Endodermal cell (in vitro differentiated cells): Measurements from ENCODE around the gene ATG9B. TPM values are rescaled to one million over a fixed set of nuclear protein-coding genes. Genes with fewer than 3 reads are reported as not detected.

Experiments
- DNase-seq: peaks from one replicate; pipeline ENCODE4 v3.0.0-alpha.2; 2017
- H3K27ac ChIP-seq: 2 replicates; pipeline ENCODE4 v1.5.1; 2013; ENCODE audit warnings: mild to moderate bottlenecking, low read depth, low read length, moderate library complexity
- H3K27me3 ChIP-seq: 2 replicates; pipeline ENCODE4 v1.6.1; 2013; ENCODE audit warnings: mild to moderate bottlenecking, low read length, moderate library complexity; ENCODE audit not compliant: insufficient read depth, control insufficient read depth, poor library complexity, severe bottlenecking
- H3K36me3 ChIP-seq: 2 replicates; pipeline ENCODE4 v1.7.0; 2013; ENCODE audit warnings: mild to moderate bottlenecking, low read length, moderate library complexity; ENCODE audit not compliant: control insufficient read depth, insufficient read depth
- H3K4me1 ChIP-seq: one replicate; pipeline ENCODE4 v1.7.0; 2013; ENCODE audit warnings: low read length; ENCODE audit not compliant: control insufficient read depth, insufficient read depth
- H3K4me3 ChIP-seq: 2 replicates; pipeline ENCODE4 v1.5.1; 2013; ENCODE audit warnings: mild to moderate bottlenecking, low read length, moderate library complexity
- H3K9ac ChIP-seq: 2 replicates; pipeline ENCODE4 v1.6.1; 2013; ENCODE audit warnings: mild to moderate bottlenecking, low read length, moderate library complexity; ENCODE audit not compliant: poor library complexity, severe bottlenecking; ENCODE audit errors: extremely low read depth
- H3K9me3 ChIP-seq: 2 replicates; pipeline ENCODE4 v1.6.1; 2013; ENCODE audit warnings: mild to moderate bottlenecking, low read length, moderate library complexity; ENCODE audit not compliant: control insufficient read depth
- H3K27ac Mint-ChIP-seq: 2 replicates; pipeline ENCODE4 v1.8.0; 2020; ENCODE audit warnings: mixed read lengths
- H3K27me3 Mint-ChIP-seq: 2 replicates; pipeline ENCODE4 v1.8.0; 2021; ENCODE audit warnings: mild to moderate bottlenecking, mixed read lengths; ENCODE audit not compliant: insufficient read depth
- H3K36me3 Mint-ChIP-seq: 2 replicates; pipeline ENCODE4 v1.8.0; 2020; ENCODE audit warnings: low read depth, mixed read lengths
- H3K4me1 Mint-ChIP-seq: 2 replicates; pipeline ENCODE4 v1.8.0; 2020; ENCODE audit warnings: mixed read lengths
- H3K4me3 Mint-ChIP-seq: 2 replicates; pipeline ENCODE4 v1.8.0; 2020; ENCODE audit warnings: mild to moderate bottlenecking, moderate library complexity, mixed read lengths
- H3K9me3 Mint-ChIP-seq: 2 replicates; pipeline ENCODE4 v1.8.0; 2020; ENCODE audit warnings: mild to moderate bottlenecking, mixed read lengths
- CTCF ChIP-seq: fragments of 200-600 bp; sonication (generic); conservative IDR thresholded peaks from 2 replicates; pipeline ENCODE4 v1.5.0; 2021; ENCODE audit warnings: antibody characterized with exemption, mild to moderate bottlenecking
- WGBS, 2 experiments: methylation state at CpG; one replicate each; pipeline versions ENCODE4 v1.1.5 to v1.1.7; 2013; ENCODE audit warnings: missing lambda C conversion rate in 2 of 2, mixed read lengths in 1 of 2; ENCODE audit not compliant: insufficient coverage in 1 of 2, insufficient read length in 1 of 2; 5-methylcytosine and 5-hydroxymethylcytosine counted together
- total RNA-seq, 2 donors: library from RNA; stranded (reverse); fragmentation: NEBNext Ultra II Directional in 1 of 2; extraction: Animal tissue kit (Norgen Biotek cat#: 25700) in 1 of 2; gene quantifications; 2 replicates in 1 of 2; 3 replicates in 1 of 2; pipeline ENCODE4 v1.2.1, GENCODE V29; 2021

The ATG9B gene
- total RNA-seq, 2 donors from 2014 or later: 2.0 to 3.0 TPM

GRCh38 chr7:151007469-151007898, 16.8 kb downstream of the ATG9B start:
- H3K27ac Mint-ChIP-seq: no peak overlapping the region
- peak; percentile 71 for DNase-seq

GRCh38 chr7:151006590-151007300, 17.5 kb downstream of the ATG9B start:
- Mint-ChIP-seq H3K4me3 (no peak overlapping the region), H3K9me3 (no peaks in the 10 kb centered on the region), H3K36me3 (no peaks in the 10 kb centered on the region), H3K27ac (no peak overlapping the region), H3K27me3 (peaks cover 9% of the 10 kb centered on the region), H3K4me1 (peaks cover 16% of the 10 kb centered on the region)
- no peaks in the 10 kb centered on the region for H3K9me3 ChIP-seq
- peak; percentile 52 for DNase-seq
- 91 to 100% methylated on average over 6 to 23 of the region's 23 CpGs for WGBS, 2 experiments
- peaks cover 9% of the 10 kb centered on the region for H3K4me1 ChIP-seq
- H3K27me3 ChIP-seq: no peaks in the 10 kb centered on the region
- no peaks in the 10 kb centered on the region for H3K36me3 ChIP-seq
- no peak overlapping the region for H3K9ac ChIP-seq
- no peak for TF ChIP-seq CTCF
- H3K27ac ChIP-seq: no peak overlapping the region
- H3K4me3 ChIP-seq: no peak overlapping the region

More at GRCh38 chr7:151007469-151007898, 16.8 kb downstream of the ATG9B start:
- Mint-ChIP-seq H3K27me3 (peaks cover 16% of the 10 kb centered on the region), H3K9me3 (no peaks in the 10 kb centered on the region), H3K36me3 (no peaks in the 10 kb centered on the region), H3K4me1 (peaks cover 18% of the 10 kb centered on the region), H3K4me3 (no peak overlapping the region)
- Histone ChIP-seq H3K27ac (no peak overlapping the region), H3K36me3 (no peaks in the 10 kb centered on the region), H3K4me1 (peaks cover 9% of the 10 kb centered on the region), H3K9me3 (no peaks in the 10 kb centered on the region), H3K27me3 (no peaks in the 10 kb centered on the region), H3K9ac (no peak overlapping the region), H3K4me3 (no peak overlapping the region)
- 67 to 81% methylated on average over 5 to 7 of the region's 7 CpGs for WGBS, 2 experiments
- no peak for TF ChIP-seq CTCF

- Mint-ChIP-seq H3K36me3 (no peaks in the 10 kb centered on the region), H3K9me3 (no peaks in the 10 kb centered on the region), H3K27me3 (peaks cover 2% of the 10 kb centered on the region), H3K27ac (no peak overlapping the region), H3K4me3 (no peak overlapping the region), H3K4me1 (peaks cover 12% of the 10 kb centered on the region)
- no peak overlapping the region for H3K9ac ChIP-seq
- DNase-seq: no peak
- no peak for TF ChIP-seq CTCF
- H3K9me3 ChIP-seq: no peaks in the 10 kb centered on the region
- 84 to 90% methylated on average over 9 of the region's 9 CpGs for WGBS, 2 experiments
- no peaks in the 10 kb centered on the region for H3K36me3 ChIP-seq
- no peak overlapping the region for H3K27ac ChIP-seq
- no peak overlapping the region for H3K4me3 ChIP-seq
- H3K4me1 ChIP-seq: peaks cover 8% of the 10 kb centered on the region
- H3K27me3 ChIP-seq: no peaks in the 10 kb centered on the region
Measured at GRCh38 chr7:151005566-151005965, 18.7 kb downstream of the ATG9B start.
